DOHH2 (cell line): ENCODE data around the gene CDPF1.

Source experiments
- EZH2phosphoT487 ChIP-seq: fragments of 200-600 bp; sonication (generic); IDR thresholded peaks from 2 replicates; pipeline ENCODE4 v1.6.1; 2017; ENCODE audit warnings: borderline replicate concordance, mild to moderate bottlenecking, antibody characterized with exemption, low read length, moderate library complexity, mixed read lengths
- TF ChIP-seq, protein P1 (sequence below): fragments of 200-600 bp; sonication (generic); IDR thresholded peaks from one replicate; pipeline ENCODE4 v1.5.1; 2014; ENCODE audit warnings: antibody characterized with exemption, mild to moderate bottlenecking, low read depth, low read length; ENCODE audit not compliant: poor library complexity, severe bottlenecking

GRCh38 chr22:46212195-46212594, 37.9 kb downstream of the CDPF1 start:
- TF ChIP-seq, protein P1, sequence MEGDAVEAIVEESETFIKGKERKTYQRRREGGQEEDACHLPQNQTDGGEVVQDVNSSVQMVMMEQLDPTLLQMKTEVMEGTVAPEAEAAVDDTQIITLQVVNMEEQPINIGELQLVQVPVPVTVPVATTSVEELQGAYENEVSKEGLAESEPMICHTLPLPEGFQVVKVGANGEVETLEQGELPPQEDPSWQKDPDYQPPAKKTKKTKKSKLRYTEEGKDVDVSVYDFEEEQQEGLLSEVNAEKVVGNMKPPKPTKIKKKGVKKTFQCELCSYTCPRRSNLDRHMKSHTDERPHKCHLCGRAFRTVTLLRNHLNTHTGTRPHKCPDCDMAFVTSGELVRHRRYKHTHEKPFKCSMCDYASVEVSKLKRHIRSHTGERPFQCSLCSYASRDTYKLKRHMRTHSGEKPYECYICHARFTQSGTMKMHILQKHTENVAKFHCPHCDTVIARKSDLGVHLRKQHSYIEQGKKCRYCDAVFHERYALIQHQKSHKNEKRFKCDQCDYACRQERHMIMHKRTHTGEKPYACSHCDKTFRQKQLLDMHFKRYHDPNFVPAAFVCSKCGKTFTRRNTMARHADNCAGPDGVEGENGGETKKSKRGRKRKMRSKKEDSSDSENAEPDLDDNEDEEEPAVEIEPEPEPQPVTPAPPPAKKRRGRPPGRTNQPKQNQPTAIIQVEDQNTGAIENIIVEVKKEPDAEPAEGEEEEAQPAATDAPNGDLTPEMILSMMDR = no peak
- TF ChIP-seq EZH2phosphoT487 = no peak
